Esophagus squamous epithelium (tissue), 4 donors: Measurements from ENCODE around the gene PSMC1.

Experiments used
- POLR2A ChIP-seq, 4 donors: fragments of 450-650 bp; IDR thresholded peaks; one replicate each; pipeline ENCODE4 v1.6.1; 2017; ENCODE audit warnings: antibody characterized with exemption in 4 of 4, mild to moderate bottlenecking in 4 of 4, moderate library complexity in 3 of 4
- TF ChIP-seq, protein P1 (sequence below), 6 experiments: fragments of 450-650 bp in 4 of 6; fragments of 200-600 bp in 2 of 6; sonication (generic) in 2 of 6; IDR thresholded peaks; one replicate each; pipeline ENCODE4 v1.5.1; 2016 to 2019; ENCODE audit warnings: antibody characterized with exemption in 6 of 6, mild to moderate bottlenecking in 4 of 6, moderate library complexity in 4 of 6

DNA sequence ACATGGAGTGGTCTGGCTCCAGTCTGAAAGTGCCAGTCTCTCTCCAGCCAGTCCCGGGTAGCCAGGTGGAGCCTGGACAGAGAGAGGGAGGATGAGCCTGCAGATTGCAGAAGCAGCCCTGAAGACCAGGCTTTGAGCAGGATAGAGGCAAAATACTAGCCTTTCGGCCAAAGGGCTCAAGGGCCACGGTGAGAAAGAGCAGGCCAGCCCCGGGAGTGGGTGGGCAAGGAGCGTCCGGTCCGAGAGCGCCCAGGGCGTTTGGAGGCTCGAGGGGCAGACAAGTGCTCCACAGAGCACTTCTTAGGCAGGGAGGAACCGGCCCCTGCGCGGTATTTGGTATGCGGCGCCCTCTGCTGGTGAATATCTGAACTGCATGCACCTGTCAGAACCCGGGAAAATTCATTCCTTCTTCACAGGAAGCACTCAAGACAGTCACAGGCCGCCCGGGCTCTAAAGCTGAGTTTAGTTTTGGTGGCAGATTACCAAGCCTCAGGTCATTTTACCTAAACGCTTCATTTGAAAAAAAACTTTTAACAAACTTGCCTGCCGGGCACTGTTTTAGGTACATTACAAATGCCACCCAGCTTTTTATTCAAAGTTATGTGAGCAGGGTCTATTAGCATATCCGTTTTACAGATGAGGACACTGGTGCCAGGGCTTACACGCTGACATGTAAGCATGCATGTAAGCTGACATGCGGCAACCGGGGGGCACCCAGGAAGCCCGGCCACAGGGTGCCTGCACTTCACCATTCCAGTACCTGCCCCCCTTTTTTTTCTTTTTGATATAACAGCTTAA, 21.0 kb upstream of the PSMC1 start:
- TF ChIP-seq POLR2A (IDR thresholded peaks at IDR 0.05), result no peak
- TF ChIP-seq, protein P1, sequence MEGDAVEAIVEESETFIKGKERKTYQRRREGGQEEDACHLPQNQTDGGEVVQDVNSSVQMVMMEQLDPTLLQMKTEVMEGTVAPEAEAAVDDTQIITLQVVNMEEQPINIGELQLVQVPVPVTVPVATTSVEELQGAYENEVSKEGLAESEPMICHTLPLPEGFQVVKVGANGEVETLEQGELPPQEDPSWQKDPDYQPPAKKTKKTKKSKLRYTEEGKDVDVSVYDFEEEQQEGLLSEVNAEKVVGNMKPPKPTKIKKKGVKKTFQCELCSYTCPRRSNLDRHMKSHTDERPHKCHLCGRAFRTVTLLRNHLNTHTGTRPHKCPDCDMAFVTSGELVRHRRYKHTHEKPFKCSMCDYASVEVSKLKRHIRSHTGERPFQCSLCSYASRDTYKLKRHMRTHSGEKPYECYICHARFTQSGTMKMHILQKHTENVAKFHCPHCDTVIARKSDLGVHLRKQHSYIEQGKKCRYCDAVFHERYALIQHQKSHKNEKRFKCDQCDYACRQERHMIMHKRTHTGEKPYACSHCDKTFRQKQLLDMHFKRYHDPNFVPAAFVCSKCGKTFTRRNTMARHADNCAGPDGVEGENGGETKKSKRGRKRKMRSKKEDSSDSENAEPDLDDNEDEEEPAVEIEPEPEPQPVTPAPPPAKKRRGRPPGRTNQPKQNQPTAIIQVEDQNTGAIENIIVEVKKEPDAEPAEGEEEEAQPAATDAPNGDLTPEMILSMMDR (IDR thresholded peaks at IDR 0.05), result peak; percentile 84 to 97 (median 94)
